ENCODE data around the gene KRTAP4-16. TPM values are rescaled to one million over a fixed set of nuclear protein-coding genes. Genes with fewer than 3 reads are reported as not detected.
"Not testable (repeated sequence)": the region's sequence is repeated elsewhere in the genome, so short reads cannot be mapped to it uniquely, and the experiment has no call there.

Gene KRTAP4-16
- total RNA-seq, 2 donors from 2014 or later: not detected

- DNase-seq; ATAC-seq; intact Hi-C loops (cut with DNase I, micrococcal nuclease): not testable (repeated sequence)
These were observed 13.2 kb downstream of the KRTAP4-16 start for GRCh38 chr17:41088760-41089352.

GRCh38 chr17:41084100-41084856 lies 17.7 kb downstream of the KRTAP4-16 start, which contains the start of gene KRTAP4-7:
KRTAP4-7 (plus strand) TSS chr17:41084150; CDS start chr17:41084207, 57 bp downstream.
- ATAC-seq; intact Hi-C loops (cut with DNase I, micrococcal nuclease); DNase-seq: not testable (repeated sequence)

- intact Hi-C loops (cut with DNase I, micrococcal nuclease); DNase-seq; ATAC-seq: not testable (repeated sequence)
These were observed 18.6 kb downstream of the KRTAP4-16 start for GRCh38 chr17:41083427-41083826.

- intact Hi-C loops (cut with DNase I, micrococcal nuclease): no loop called here
- ATAC-seq (no peak), DNase-seq (no peak)
These were observed 19.4 kb downstream of the KRTAP4-16 start for GRCh38 chr17:41082626-41083025.

- DNase-seq: no peak
- intact Hi-C loops (cut with DNase I, micrococcal nuclease): no loop called here
- ATAC-seq: no peak
These were observed 25.2 kb downstream of the KRTAP4-16 start for GRCh38 chr17:41076788-41077187.

GRCh38 chr17:41073676-41074075 lies 28.3 kb downstream of the KRTAP4-16 start:
- no peak for ATAC-seq
- intact Hi-C loops (cut with DNase I, micrococcal nuclease): no loop called here
- no peak for DNase-seq

- ATAC-seq: no peak
- DNase-seq: no peak
- intact Hi-C loops (cut with DNase I, micrococcal nuclease): no loop called here
These were observed 30.2 kb downstream of the KRTAP4-16 start for GRCh38 chr17:41071606-41072360.

- intact Hi-C loops (cut with DNase I, micrococcal nuclease): no loop called here
- DNase-seq: no peak
- ATAC-seq: no peak
These were observed 33.0 kb downstream of the KRTAP4-16 start for GRCh38 chr17:41069031-41069430.

GRCh38 chr17:41067281-41067680 lies 34.7 kb downstream of the KRTAP4-16 start:
- intact Hi-C loops (cut with DNase I, micrococcal nuclease): no loop called here
- DNase-seq (no peak), ATAC-seq (no peak)

- DNase-seq: no peak
- ATAC-seq: no peak
- intact Hi-C loops (cut with DNase I, micrococcal nuclease): no loop called here
These were observed 36.0 kb downstream of the KRTAP4-16 start, which contains the start of gene KRTAP2-4 for GRCh38 chr17:41065829-41066624. KRTAP2-4 (minus strand) TSS chr17:41065879; CDS start chr17:41065845, 34 bp downstream.

- ATAC-seq; DNase-seq; intact Hi-C loops (cut with DNase I, micrococcal nuclease): not testable (repeated sequence)
These were observed 36.9 kb downstream of the KRTAP4-16 start for GRCh38 chr17:41065016-41065689.

GRCh38 chr17:41064301-41064700 lies 37.7 kb downstream of the KRTAP4-16 start:
- DNase-seq: no peak
- no peak for ATAC-seq
- intact Hi-C loops (cut with DNase I, micrococcal nuclease): no loop called here

- DNase-seq (no peak), ATAC-seq (no peak)
- intact Hi-C loops (cut with DNase I, micrococcal nuclease): no loop called here
These were observed 38.6 kb downstream of the KRTAP4-16 start for GRCh38 chr17:41063449-41063848.

- ATAC-seq: no peak
- intact Hi-C loops (cut with DNase I, micrococcal nuclease): no loop called here
- no peak for DNase-seq
These were observed 40.0 kb downstream of the KRTAP4-16 start for GRCh38 chr17:41061964-41062363.

- intact Hi-C loops (cut with DNase I, micrococcal nuclease): no loop called here
- no peak for DNase-seq
- ATAC-seq: no peak
These were observed 41.9 kb downstream of the KRTAP4-16 start, which contains the start of gene KRTAP2-3 for GRCh38 chr17:41060052-41060604. KRTAP2-3 (minus strand) TSS chr17:41060114; CDS start chr17:41060050, 64 bp downstream.

GRCh38 chr17:41059276-41060051 lies 42.5 kb downstream of the KRTAP4-16 start:
- ATAC-seq; intact Hi-C loops (cut with DNase I, micrococcal nuclease): not testable (repeated sequence)

GRCh38 chr17:41058741-41059140 lies 43.3 kb downstream of the KRTAP4-16 start:
- ATAC-seq: no peak
- intact Hi-C loops (cut with DNase I, micrococcal nuclease): no loop called here

More at GRCh38 chr17:41059276-41060051, 42.5 kb downstream of the KRTAP4-16 start:
- not testable (repeated sequence) for DNase-seq

More at GRCh38 chr17:41058741-41059140, 43.3 kb downstream of the KRTAP4-16 start:
- DNase-seq: no peak

Measured in left colon (tissue), 2 donors.